ENCODE results near the gene PRIM2.
"Not testable (repeated sequence)": the region's sequence is repeated elsewhere in the genome, so short reads cannot be mapped to it uniquely, and the experiment has no call there.

Gene PRIM2

GRCh38 chr6:57631773-57632172 lies 314.3 kb downstream of the PRIM2 start:
- DNase-seq = not testable (repeated sequence)

DNA sequence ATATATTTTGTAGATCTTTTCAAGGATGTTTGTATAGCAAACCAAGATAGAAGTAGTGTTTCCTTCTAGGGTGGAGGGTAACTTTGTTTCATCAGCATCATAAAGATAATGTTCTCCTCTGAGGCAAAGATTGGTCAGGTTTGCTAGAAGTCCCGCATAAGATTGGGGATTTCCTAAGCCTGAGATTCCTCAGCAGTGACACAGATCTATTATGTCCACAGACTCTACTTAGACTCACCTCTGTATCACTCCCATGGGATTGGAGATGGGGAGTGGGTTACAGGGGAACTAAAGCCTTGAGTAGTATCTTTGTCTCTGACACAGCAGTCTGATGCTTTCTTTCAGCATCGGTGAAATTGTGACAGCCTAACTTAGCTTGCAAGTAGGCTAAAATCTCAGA lies 341.1 kb downstream of the PRIM2 start:
- DNase-seq = not testable (repeated sequence)

DNA sequence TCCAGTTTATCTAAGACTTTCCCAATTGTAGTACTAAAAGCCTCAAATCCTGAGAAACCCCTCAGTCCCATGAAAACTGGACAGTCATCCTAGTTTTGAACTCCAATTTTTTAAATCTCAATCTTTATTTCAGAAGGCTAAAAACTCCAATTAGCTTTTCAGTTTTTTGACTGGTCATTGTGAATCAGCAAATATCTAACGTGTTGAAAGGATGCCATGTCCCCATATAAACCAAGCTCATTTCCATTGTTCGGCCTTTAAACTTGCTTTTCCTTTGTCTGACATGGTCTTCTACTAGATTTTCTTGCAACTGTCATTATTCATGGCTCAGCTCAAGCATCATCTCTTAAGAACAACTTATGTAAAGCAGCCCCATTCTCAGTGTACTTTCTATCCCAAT lies 342.4 kb downstream of the PRIM2 start:
- DNase-seq = not testable (repeated sequence)

DNA sequence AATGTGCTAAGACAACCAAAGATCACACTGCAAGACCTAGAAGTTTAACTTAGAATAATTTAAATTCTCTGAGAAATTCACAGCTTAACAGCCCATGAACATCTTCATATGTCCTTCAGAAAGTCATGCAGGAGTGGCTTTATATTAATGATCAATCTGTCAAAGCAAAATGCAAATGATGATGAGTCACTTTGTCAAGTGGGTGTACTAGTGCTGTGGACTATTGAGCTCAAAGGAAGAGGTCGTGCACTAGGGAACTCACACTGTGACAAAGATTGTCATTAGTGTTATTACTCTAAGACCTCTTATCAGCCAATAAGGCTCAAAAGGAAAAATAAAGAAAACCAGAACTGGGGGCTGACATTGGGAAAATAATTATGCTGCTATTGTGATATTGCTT lies 343.5 kb downstream of the PRIM2 start:
- DNase-seq = not testable (repeated sequence)

DNA sequence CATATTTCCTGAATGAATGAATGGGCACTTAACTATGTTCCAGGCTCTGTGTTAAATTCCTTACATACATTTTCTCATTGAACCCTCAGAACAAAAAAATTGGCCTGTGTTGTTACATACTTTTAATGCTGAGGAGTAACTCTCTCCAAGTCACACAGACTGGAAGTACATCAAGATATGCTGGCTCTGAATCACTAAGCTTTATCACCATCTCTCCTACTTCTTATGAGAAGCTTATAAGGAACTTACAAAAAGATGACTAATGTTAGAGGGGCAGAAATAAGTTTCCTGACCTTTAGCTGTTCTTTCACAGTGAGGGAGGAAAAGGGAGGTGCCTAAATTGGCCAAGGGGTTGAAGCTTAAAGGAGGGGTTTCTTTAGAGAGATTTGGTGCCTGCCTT lies 350.7 kb downstream of the PRIM2 start:
- DNase-seq = not testable (repeated sequence)

GRCh38 chr6:57671237-57671636 lies 353.8 kb downstream of the PRIM2 start:
- DNase-seq = not testable (repeated sequence)

DNA sequence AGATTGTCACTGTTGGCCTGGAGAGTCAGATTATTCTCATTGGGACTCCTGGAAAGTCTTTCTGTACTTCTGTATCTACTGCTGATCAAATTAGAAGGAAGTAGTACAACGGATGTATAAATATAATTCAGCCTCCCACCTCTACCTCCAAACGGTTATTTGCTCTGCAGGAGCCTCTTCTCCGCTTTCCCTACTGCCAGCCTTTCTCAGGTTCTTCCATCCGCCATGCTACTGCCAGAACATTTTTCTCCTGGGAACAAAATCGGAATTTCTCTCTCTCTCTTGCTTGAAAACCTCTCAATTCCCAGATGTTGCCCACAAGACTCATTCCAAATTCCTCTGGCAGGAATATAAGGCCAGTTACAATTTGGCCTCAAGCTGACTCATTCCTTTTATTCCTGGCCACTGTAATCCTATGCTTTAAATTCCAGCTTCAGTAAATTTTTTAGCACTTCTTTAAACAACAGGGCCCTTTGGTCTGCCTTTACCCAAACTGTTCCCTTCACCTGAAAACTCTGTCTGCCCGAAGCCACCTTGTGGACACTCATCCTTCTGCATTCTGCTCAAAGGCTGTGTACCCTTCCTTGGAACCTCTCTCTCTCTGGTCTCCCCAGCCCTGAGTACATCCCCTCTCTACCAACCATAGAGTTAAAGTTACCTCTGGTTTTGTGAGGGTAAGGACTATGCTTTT lies 354.7 kb downstream of the PRIM2 start:
- not testable (repeated sequence) for DNase-seq

DNA sequence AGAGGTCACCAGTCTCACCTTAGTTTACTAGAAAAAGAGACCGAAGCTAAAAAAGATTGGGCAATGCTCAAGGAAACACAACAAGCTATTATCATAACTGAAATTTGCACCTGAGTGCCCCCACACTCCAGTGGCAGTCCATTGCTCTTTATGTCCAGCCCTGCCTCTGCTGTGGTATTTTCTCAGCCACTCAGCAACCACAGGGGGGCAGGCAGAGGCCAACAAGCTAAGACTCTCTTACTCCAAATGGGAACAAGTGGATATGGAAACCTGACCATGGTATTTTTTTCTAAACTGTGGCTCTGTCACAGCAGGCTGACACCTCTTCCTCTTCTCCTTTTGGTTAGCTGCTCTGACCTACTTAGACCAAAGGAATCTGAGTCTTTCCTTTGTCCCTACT lies 355.9 kb downstream of the PRIM2 start:
- DNase-seq = not testable (repeated sequence)

GRCh38 chr6:57675386-57675785 lies 358.0 kb downstream of the PRIM2 start:
- DNase-seq = not testable (repeated sequence)

DNA sequence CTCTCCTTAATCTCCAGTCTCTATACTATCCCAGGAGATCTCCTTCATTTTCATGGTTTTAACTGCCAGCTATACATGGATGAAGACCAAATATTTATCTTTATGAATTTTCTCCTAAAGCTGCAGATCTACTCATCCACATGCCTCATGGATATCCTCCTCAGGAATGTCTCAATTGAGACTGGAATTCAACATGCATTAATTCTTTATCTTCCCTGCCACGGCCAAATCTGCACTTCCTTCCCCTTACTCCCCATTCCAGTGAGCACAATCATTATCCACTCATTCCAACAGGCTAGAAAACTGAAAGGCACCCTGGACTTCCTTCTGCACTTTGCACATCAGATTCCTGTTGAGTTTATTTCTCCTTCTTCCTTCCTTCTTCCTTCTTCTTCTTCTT lies 379.0 kb downstream of the PRIM2 start:
- not testable (repeated sequence) for DNase-seq
